Neural cell (in vitro differentiated cells): ENCODE results near the gene TRMT13. TPM values are rescaled to one million over a fixed set of nuclear protein-coding genes. Genes with fewer than 3 reads are reported as not detected.

ENCODE experiments used
- H2AFZ ChIP-seq: fragments of 200-600, 300-800 bp; sonication (generic), shearing (Covaris generic); 2 replicates; pipeline ENCODE4 v1.6.0; 2014; ENCODE audit warnings: low read depth, mild to moderate bottlenecking, antibody characterized with exemption, low read length, moderate library complexity
- H3F3A ChIP-seq: fragments of 200-600 bp; shearing (Covaris generic); 2 replicates; pipeline ENCODE4 v1.6.1; 2016; ENCODE audit warnings: mild to moderate bottlenecking, moderate library complexity, mixed read lengths, antibody characterized with exemption, low read length; ENCODE audit not compliant: insufficient read depth, poor library complexity, severe bottlenecking
- H3K27ac ChIP-seq: fragments of 200-600, 300-800 bp; sonication (generic), shearing (Covaris generic); 2 replicates; pipeline ENCODE4 v1.5.1; 2014; ENCODE audit warnings: mild to moderate bottlenecking, low read length, moderate library complexity
- H3K27me3 ChIP-seq: fragments of 300-800, 200-600 bp; sonication (generic), shearing (Covaris generic); 2 replicates; pipeline ENCODE4 v1.6.0; 2014; ENCODE audit warnings: mild to moderate bottlenecking, low read depth, low read length, moderate library complexity; ENCODE audit not compliant: insufficient read depth
- H3K36me3 ChIP-seq: fragments of 300-800, 200-600 bp; sonication (generic), shearing (Covaris generic); 2 replicates; pipeline ENCODE4 v1.5.1; 2014; ENCODE audit warnings: mild to moderate bottlenecking, antibody characterized with exemption, low read length, moderate library complexity; ENCODE audit not compliant: insufficient read depth
- H3K4me2 ChIP-seq: fragments of 300-800, 200-600 bp; sonication (generic), shearing (Covaris generic); 2 replicates; pipeline ENCODE4 v1.6.0; 2014; ENCODE audit warnings: mild to moderate bottlenecking, low read length
- H3K4me3 ChIP-seq: fragments of 300-800, 200-600 bp; sonication (generic), shearing (Covaris generic); 2 replicates; pipeline ENCODE4 v1.5.1; 2014; ENCODE audit warnings: mild to moderate bottlenecking, low read length, moderate library complexity
- H3K79me2 ChIP-seq: fragments of 200-600 bp; shearing (Covaris generic); replicated peaks from 2 replicates; pipeline ENCODE4 v1.6.0; 2014; ENCODE audit warnings: mild to moderate bottlenecking, low read length, moderate library complexity; ENCODE audit not compliant: insufficient read depth
- H3K9ac ChIP-seq: fragments of 300-800, 200-600 bp; sonication (generic), shearing (Covaris generic); 2 replicates; pipeline ENCODE4 v1.6.1; 2016; ENCODE audit warnings: mild to moderate bottlenecking, low read length, mixed read lengths
- H3K9me2 ChIP-seq: fragments of 200-600 bp; shearing (Covaris generic); 2 replicates; pipeline ENCODE4 v1.6.1; 2016; ENCODE audit warnings: mild to moderate bottlenecking, low read length, mixed read lengths; ENCODE audit not compliant: insufficient read depth
- H3K9me3 ChIP-seq: fragments of 200-600, 300-800 bp; sonication (generic), shearing (Covaris generic); 2 replicates; pipeline ENCODE4 v1.6.1; 2016; ENCODE audit warnings: mild to moderate bottlenecking, mixed run types, low read length, moderate library complexity, mixed read lengths
- H4K20me1 ChIP-seq: fragments of 200-600 bp; shearing (Covaris generic); 2 replicates; pipeline ENCODE4 v1.6.1; 2016; ENCODE audit warnings: mild to moderate bottlenecking, mixed run types; ENCODE audit not compliant: insufficient read depth
- CTCF ChIP-seq: fragments of 450-650 bp; IDR thresholded peaks from 2 replicates; pipeline ENCODE4 v1.5.1; 2014; ENCODE audit warnings: antibody characterized with exemption, mild to moderate bottlenecking, moderate library complexity; ENCODE audit not compliant: poor library complexity, severe bottlenecking
- EP300 ChIP-seq: fragments of 450-650 bp; conservative IDR thresholded peaks from 2 replicates; pipeline ENCODE4 v1.6.1; 2014; ENCODE audit warnings: antibody characterized with exemption, mild to moderate bottlenecking, moderate library complexity; ENCODE audit not compliant: poor library complexity, severe bottlenecking
- EZH2 ChIP-seq: fragments of 200-600, 300-800 bp; shearing (Covaris generic), sonication (generic); IDR thresholded peaks from 2 replicates; pipeline ENCODE4 v1.6.1; 2014; ENCODE audit warnings: antibody characterized with exemption, low read length, borderline replicate concordance, mild to moderate bottlenecking; ENCODE audit not compliant: insufficient read depth, poor library complexity, severe bottlenecking
- MXI1 ChIP-seq: fragments of 450-650 bp; conservative IDR thresholded peaks from 2 replicates; pipeline ENCODE4 v1.6.1; 2014; ENCODE audit warnings: antibody characterized with exemption, mild to moderate bottlenecking; ENCODE audit not compliant: poor library complexity, severe bottlenecking
- POLR2AphosphoS5 ChIP-seq: IDR thresholded peaks from 2 replicates; pipeline ENCODE4 v1.6.1; 2012
- RAD21 ChIP-seq: fragments of 450-650 bp; conservative IDR thresholded peaks from 2 replicates; pipeline ENCODE4 v1.6.1; 2014; ENCODE audit warnings: antibody characterized with exemption, mild to moderate bottlenecking, moderate library complexity
- SMC3 ChIP-seq: fragments of 450-650 bp; conservative IDR thresholded peaks from 2 replicates; pipeline ENCODE4 v1.6.1; 2014; ENCODE audit warnings: antibody characterized with exemption, mild to moderate bottlenecking, moderate library complexity; ENCODE audit not compliant: poor library complexity
- TAF1 ChIP-seq: IDR thresholded peaks from 2 replicates; pipeline ENCODE4 v1.6.1; 2012; ENCODE audit warnings: low read depth
- polyA plus RNA-seq: library from polyadenylated mRNA; depleted of rRNA; stranded (reverse); fragments of >200 nt; gene quantifications from 2 replicates; pipeline ENCODE4 v1.2.3, GENCODE V29; 2014
- TF ChIP-seq, protein P1 (sequence below): IDR thresholded peaks from 2 replicates; pipeline ENCODE4 v1.6.1; 2012; ENCODE audit warnings: borderline replicate concordance

TRMT13 gene
- polyA plus RNA-seq, 1 donor from 2014 or later: 56.6 TPM

DNA sequence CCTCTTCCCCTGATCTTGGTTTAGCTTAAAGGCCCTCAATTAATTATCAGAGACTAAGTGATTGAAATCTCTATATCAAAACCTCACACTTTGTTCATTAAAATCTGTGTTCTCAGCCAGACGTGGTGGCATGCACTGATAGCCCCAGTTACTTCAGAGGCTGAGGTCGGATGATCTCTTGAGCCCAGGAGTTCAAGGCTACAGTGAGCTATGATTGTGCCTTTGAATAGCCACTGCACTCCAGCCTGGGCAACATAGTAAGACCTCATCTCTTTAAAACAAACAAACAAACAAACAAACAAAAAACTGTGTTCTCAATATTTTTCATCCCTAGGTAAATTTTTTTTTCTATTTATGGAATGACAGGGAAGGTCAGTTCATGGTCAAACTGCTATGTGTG lies 18.7 kb downstream of the TRMT13 start:
- Histone ChIP-seq H3K9me2 (no peaks in the 10 kb centered on the region), H3K9ac (no peak overlapping the region), H3F3A (no peaks in the 10 kb centered on the region), H3K27me3 (no peaks in the 10 kb centered on the region), H3K4me2 (no peak overlapping the region), H3K9me3 (no peaks in the 10 kb centered on the region), H4K20me1 (no peaks in the 10 kb centered on the region), H2AFZ (no peak overlapping the region), H3K27ac (no peak overlapping the region), H3K79me2 (no peaks in the 10 kb centered on the region), H3K36me3 (no peaks in the 10 kb centered on the region), H3K4me3 (no peak overlapping the region)
- TF ChIP-seq EP300 (no peak), SMC3 (no peak), POLR2AphosphoS5 (no peak), TAF1 (no peak), EZH2 (no peak), MXI1 (no peak), RAD21 (no peak)
- TF ChIP-seq, protein P1, sequence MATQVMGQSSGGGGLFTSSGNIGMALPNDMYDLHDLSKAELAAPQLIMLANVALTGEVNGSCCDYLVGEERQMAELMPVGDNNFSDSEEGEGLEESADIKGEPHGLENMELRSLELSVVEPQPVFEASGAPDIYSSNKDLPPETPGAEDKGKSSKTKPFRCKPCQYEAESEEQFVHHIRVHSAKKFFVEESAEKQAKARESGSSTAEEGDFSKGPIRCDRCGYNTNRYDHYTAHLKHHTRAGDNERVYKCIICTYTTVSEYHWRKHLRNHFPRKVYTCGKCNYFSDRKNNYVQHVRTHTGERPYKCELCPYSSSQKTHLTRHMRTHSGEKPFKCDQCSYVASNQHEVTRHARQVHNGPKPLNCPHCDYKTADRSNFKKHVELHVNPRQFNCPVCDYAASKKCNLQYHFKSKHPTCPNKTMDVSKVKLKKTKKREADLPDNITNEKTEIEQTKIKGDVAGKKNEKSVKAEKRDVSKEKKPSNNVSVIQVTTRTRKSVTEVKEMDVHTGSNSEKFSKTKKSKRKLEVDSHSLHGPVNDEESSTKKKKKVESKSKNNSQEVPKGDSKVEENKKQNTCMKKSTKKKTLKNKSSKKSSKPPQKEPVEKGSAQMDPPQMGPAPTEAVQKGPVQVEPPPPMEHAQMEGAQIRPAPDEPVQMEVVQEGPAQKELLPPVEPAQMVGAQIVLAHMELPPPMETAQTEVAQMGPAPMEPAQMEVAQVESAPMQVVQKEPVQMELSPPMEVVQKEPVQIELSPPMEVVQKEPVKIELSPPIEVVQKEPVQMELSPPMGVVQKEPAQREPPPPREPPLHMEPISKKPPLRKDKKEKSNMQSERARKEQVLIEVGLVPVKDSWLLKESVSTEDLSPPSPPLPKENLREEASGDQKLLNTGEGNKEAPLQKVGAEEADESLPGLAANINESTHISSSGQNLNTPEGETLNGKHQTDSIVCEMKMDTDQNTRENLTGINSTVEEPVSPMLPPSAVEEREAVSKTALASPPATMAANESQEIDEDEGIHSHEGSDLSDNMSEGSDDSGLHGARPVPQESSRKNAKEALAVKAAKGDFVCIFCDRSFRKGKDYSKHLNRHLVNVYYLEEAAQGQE: no peak

- Histone ChIP-seq H3K79me2 (no peaks in the 10 kb centered on the region), H3F3A (no peaks in the 10 kb centered on the region), H3K4me2 (no peak overlapping the region), H3K9me2 (no peaks in the 10 kb centered on the region), H3K27ac (no peak overlapping the region), H3K27me3 (no peaks in the 10 kb centered on the region), H3K36me3 (no peaks in the 10 kb centered on the region), H3K9me3 (no peaks in the 10 kb centered on the region), H2AFZ (no peak overlapping the region), H3K4me3 (no peak overlapping the region), H4K20me1 (no peaks in the 10 kb centered on the region), H3K9ac (no peak overlapping the region)
- TF ChIP-seq, protein P1: no peak
- TF ChIP-seq EP300 (no peak), SMC3 (no peak), MXI1 (no peak), RAD21 (no peak), TAF1 (no peak), POLR2AphosphoS5 (no peak), EZH2 (no peak), CTCF (no peak)
Measured at GRCh38 chr1:100152271-100152670, 19.3 kb downstream of the TRMT13 start.
